Keratinocyte (primary cell): ENCODE results near the gene EYS. TPM values are rescaled to one million over a fixed set of nuclear protein-coding genes. Genes with fewer than 3 reads are reported as not detected.
"Not testable (repeated sequence)": the region's sequence is repeated elsewhere in the genome, so short reads cannot be mapped to it uniquely, and the experiment has no call there.

ENCODE experiments used
- DNase-seq: peaks from one replicate; pipeline ENCODE4 v3.0.0-alpha.2; 2011; ENCODE audit warnings: low read depth, missing footprints, low spot score
- FAIRE-seq: peaks from 2 replicates; lab custom pipeline; 2011; peaks lifted over from hg19 to GRCh38; lab: Jason Lieb, UNC
- H2AFZ ChIP-seq: 2 replicates; pipeline ENCODE4 v1.6.0; 2012; ENCODE audit warnings: low read length, control low read depth, inconsistent platforms; ENCODE audit not compliant: control insufficient read depth
- H3K27ac ChIP-seq: 2 replicates; pipeline ENCODE4 v1.5.1; 2011; ENCODE audit warnings: low read length; ENCODE audit not compliant: control insufficient read depth, insufficient read depth
- H3K27me3 ChIP-seq: 3 replicates; pipeline ENCODE4 v1.6.0; 2011; ENCODE audit warnings: low read length; ENCODE audit not compliant: control insufficient read depth, insufficient read depth; ENCODE audit errors: extremely low read depth
- H3K36me3 ChIP-seq, 2 experiments: 2 replicates in 1 of 2; 3 replicates in 1 of 2; pipeline ENCODE4 v1.5.1; 2011; ENCODE audit warnings: low read length in 2 of 2, mild to moderate bottlenecking in 1 of 2; ENCODE audit not compliant: control insufficient read depth in 2 of 2, insufficient read depth in 2 of 2; ENCODE audit errors: extremely low read depth in 1 of 2
- H3K4me1 ChIP-seq: 3 replicates; pipeline ENCODE4 v1.5.1; 2011; ENCODE audit warnings: low read length; ENCODE audit not compliant: control insufficient read depth, insufficient read depth; ENCODE audit errors: extremely low read depth
- H3K4me2 ChIP-seq: 3 replicates; pipeline ENCODE4 v1.6.0; 2011; ENCODE audit warnings: low read depth, low read length; ENCODE audit not compliant: control insufficient read depth, insufficient read depth; ENCODE audit errors: extremely low read depth
- H3K4me3 ChIP-seq, 3 experiments: fragments of 200-600 bp in 1 of 3; sonication (generic) in 1 of 3; 2 replicates in 2 of 3; 3 replicates in 1 of 3; pipeline ENCODE4 v1.5.1; 2011 to 2016; ENCODE audit warnings: low read length in 3 of 3, mild to moderate bottlenecking in 3 of 3, control low read depth in 2 of 3, inconsistent platforms in 1 of 3, low read depth in 1 of 3, mixed read lengths in 1 of 3, mixed run types in 1 of 3, moderate library complexity in 1 of 3; ENCODE audit not compliant: control insufficient read depth in 2 of 3, insufficient read depth in 2 of 3; ENCODE audit errors: extremely low read depth in 1 of 3
- H3K79me2 ChIP-seq: 2 replicates; pipeline ENCODE4 v1.6.0; 2012; ENCODE audit warnings: low read length; ENCODE audit not compliant: control insufficient read depth, insufficient read depth
- H3K9ac ChIP-seq: 3 replicates; pipeline ENCODE4 v1.6.0; 2011; ENCODE audit warnings: low read length; ENCODE audit not compliant: control insufficient read depth, insufficient read depth; ENCODE audit errors: extremely low read depth
- H3K9me1 ChIP-seq: 3 replicates; pipeline ENCODE4 v1.6.0; 2011; ENCODE audit warnings: low read length; ENCODE audit not compliant: control insufficient read depth, insufficient read depth; ENCODE audit errors: extremely low read depth
- H3K9me3 ChIP-seq: 2 replicates; pipeline ENCODE4 v1.5.1; 2012; ENCODE audit warnings: low read depth, low read length; ENCODE audit not compliant: control insufficient read depth
- H4K20me1 ChIP-seq: 3 replicates; pipeline ENCODE4 v1.6.0; 2011; ENCODE audit warnings: low read length; ENCODE audit not compliant: control insufficient read depth, insufficient read depth; ENCODE audit errors: extremely low read depth
- CTCF ChIP-seq, 3 experiments: IDR thresholded peaks in 1 of 3; conservative IDR thresholded peaks in 1 of 3; optimal IDR thresholded peaks in 1 of 3; 2 replicates in 2 of 3; 3 replicates in 1 of 3; pipeline versions ENCODE3 to v1.5.1; 2011; ENCODE audit warnings: low read length in 3 of 3, mild to moderate bottlenecking in 3 of 3, moderate library complexity in 2 of 3, control low read depth in 1 of 3, inconsistent platforms in 1 of 3; ENCODE audit not compliant: insufficient read depth in 2 of 3; ENCODE audit errors: extremely low read depth in 1 of 3
- EZH2 ChIP-seq: IDR thresholded peaks from one replicate; pipeline ENCODE4 v1.6.1; 2012; ENCODE audit warnings: inconsistent platforms, mild to moderate bottlenecking, low read length, moderate library complexity
- dilution Hi-C: fragments of 300-500 bp; cut with MboI; formaldehyde crosslinking; loops from one replicate; pipeline ENCODE4 v1.7.0; 2020; ENCODE audit warnings: low sequenced_read_pairs; ENCODE audit not compliant: extremely low pct_ligation_motif_present
- polyA plus RNA-seq, 5 experiments: library from polyadenylated mRNA; depleted of rRNA in 3 of 5; stranded (reverse) in 3 of 5; stranded (forward) in 1 of 5; unstranded in 1 of 5; fragments of >200 nt; gene quantifications; 1 replicate in 1 of 5; 2 replicates in 3 of 5; 3 replicates in 1 of 5; pipeline versions ENCODE4 v1.2.1 to v1.2.3, GENCODE V29; 2011 to 2012; ENCODE audit warnings: missing spikeins in 2 of 5, low read depth in 1 of 5, low replicate concordance in 1 of 5

EYS gene
- polyA plus RNA-seq, 1 donor (not counting 4 experiments of a cell fraction or from before 2014, with no cell fraction given): 0.34 TPM

DNA sequence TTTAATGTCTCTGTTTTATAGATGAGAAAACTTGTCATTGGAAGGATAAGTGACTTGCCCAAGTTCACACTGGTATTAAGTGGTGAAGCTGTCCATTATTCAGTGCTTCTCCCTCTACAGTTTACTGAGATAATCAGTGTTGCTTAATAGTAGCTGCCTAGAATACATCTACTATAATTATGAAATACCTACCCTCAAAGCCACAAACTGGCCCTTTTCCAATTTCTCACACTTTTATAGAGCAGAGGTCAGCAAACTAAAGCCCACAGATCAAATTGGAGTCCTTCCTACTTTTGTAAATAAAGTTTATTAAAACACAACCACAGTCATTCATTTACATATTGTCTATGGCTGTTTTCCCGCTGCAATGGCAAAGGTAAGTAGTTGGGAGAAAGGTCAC is 73.5 kb downstream of the EYS start:
- no peak for TF ChIP-seq EZH2
- TF ChIP-seq CTCF (optimal IDR thresholded peaks at IDR 0.05 in 1 of 3, IDR thresholded peaks at IDR 0.05 in 1 of 3, conservative IDR thresholded peaks at IDR 0.05 in 1 of 3; ENCODE audit: extremely low read depth in 1 of 3, insufficient read depth in 2 of 3, low read length in 3 of 3): no peak

GRCh38 chr6:65631711-65632110 is 75.3 kb downstream of the EYS start:
- Histone ChIP-seq H3K27me3 (no peaks in the 10 kb centered on the region), H2AFZ (no peak overlapping the region), H3K79me2 (no peaks in the 10 kb centered on the region), H3K27ac (no peak overlapping the region), H3K4me3 (no peak overlapping the region), H3K9me1 (no peaks in the 10 kb centered on the region), H3K4me2 (no peak overlapping the region), H3K4me1 (no peaks in the 10 kb centered on the region), H4K20me1 (no peaks in the 10 kb centered on the region), H3K9me3 (no peaks in the 10 kb centered on the region), H3K36me3 (no peaks in the 10 kb centered on the region), H3K9ac (no peak overlapping the region)
- FAIRE-seq (no peak), DNase-seq (no peak)
- dilution Hi-C loops: no loop called here
- TF ChIP-seq EZH2 (no peak), CTCF (optimal IDR thresholded peaks at IDR 0.05 in 1 of 3, IDR thresholded peaks at IDR 0.05 in 1 of 3, conservative IDR thresholded peaks at IDR 0.05 in 1 of 3; ENCODE audit: extremely low read depth in 1 of 3, insufficient read depth in 2 of 3, low read length in 3 of 3) (no peak)

More for the DNA sequence above, 73.5 kb downstream of the EYS start:
- Histone ChIP-seq H3K4me3 (no peak overlapping the region), H3K9me3 (peaks cover 3% of the 10 kb centered on the region), H3K4me1 (no peaks in the 10 kb centered on the region), H2AFZ (no peak overlapping the region), H3K4me2 (no peak overlapping the region), H3K36me3 (no peaks in the 10 kb centered on the region), H3K79me2 (no peaks in the 10 kb centered on the region), H4K20me1 (no peaks in the 10 kb centered on the region), H3K27ac (no peak overlapping the region), H3K9me1 (no peaks in the 10 kb centered on the region), H3K9ac (no peak overlapping the region), H3K27me3 (no peaks in the 10 kb centered on the region)
- FAIRE-seq (no peak), DNase-seq (no peak)
- dilution Hi-C loops: no loop called here

DNA sequence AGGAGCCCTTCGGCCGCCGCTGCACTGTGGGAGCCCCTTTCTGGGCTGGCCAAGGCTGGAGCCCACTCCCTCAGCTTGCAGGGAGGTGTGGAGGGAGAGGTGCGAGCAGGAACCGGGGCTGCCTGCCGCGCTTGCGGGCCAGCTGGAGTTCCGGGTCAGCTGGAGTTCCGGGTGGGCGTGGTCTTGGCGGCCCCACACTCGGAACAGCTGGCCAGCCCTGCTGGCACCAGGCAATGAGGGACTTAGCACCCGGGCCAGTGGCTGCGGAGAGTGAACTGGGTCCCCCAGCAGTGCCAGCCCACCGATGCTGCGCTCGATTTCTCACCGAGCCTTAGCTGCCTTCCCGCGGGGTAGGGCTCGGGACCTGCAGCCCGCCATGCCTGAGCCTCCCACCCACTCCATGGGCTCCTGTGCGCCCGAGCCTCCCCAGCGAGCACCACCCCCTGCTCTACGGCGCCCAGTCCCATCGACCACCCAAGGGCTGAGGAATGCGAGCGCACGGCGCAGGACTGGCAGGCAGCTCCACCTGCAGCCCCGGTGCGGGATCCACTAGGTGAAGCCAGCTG is 79.5 kb downstream of the EYS start:
- DNase-seq, H3K27me3 ChIP-seq, H2AFZ ChIP-seq, H3K4me1 ChIP-seq, H3K9me3 ChIP-seq, H3K36me3 ChIP-seq, FAIRE-seq, H3K27ac ChIP-seq, H3K79me2 ChIP-seq, H3K4me2 ChIP-seq, H3K4me3 ChIP-seq, H4K20me1 ChIP-seq, H3K9ac ChIP-seq, H3K9me1 ChIP-seq, dilution Hi-C loops: not testable (repeated sequence)
